Measurements from ENCODE around the gene P2RX5. TPM values are rescaled to one million over a fixed set of nuclear protein-coding genes. Genes with fewer than 3 reads are reported as not detected.
"Not testable (repeated sequence)": the region's sequence is repeated elsewhere in the genome, so short reads cannot be mapped to it uniquely, and the experiment has no call there.

P2RX5 gene
- total and polyA plus RNA-seq, 10 of the 15 experiments (the other 5 are each of a cell fraction or from before 2014, with no cell fraction given): 6.9 to 28.8 (median 19.5) TPM

DNA sequence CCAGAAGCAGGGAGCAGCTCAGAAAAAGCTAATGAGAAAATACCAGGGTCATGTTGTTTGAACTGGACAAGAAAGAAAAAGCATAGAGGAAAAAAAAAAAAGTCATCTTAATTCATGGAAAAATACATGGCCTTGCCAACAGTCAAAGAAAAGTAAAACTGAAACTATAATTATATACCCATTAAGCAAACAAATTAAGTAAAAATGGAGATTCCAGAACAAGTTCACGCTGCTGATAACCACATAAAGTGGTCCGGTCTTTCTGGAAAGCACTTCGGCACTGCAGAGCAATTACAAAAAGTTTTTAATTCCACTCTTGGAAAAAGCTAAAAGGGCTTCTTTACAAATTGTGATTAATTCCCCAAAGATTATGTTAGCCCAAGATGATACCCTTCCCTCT is 12.4 kb upstream of the P2RX5 start:
- Histone ChIP-seq H3K79me2 (ENCODE audit: control insufficient read depth, insufficient read depth, low read length) (no peaks in the 10 kb centered on the region), H3K27me3 (replicated peaks in 1 of 2; ENCODE audit: control insufficient read depth in 2 of 2, insufficient read depth in 2 of 2, low read length in 1 of 2) (no peaks in the 10 kb centered on the region), H2AFZ (ENCODE audit: control insufficient read depth, low read depth, low read length) (no peak overlapping the region), H3K4me1 (ENCODE audit: control insufficient read depth, insufficient read depth, low read length) (peaks cover 27% of the 10 kb centered on the region), H3K27ac (ENCODE audit: control insufficient read depth, insufficient read depth) (no peak overlapping the region), H3K9me3 (replicated peaks; ENCODE audit: control insufficient read depth, insufficient read depth, low read length) (no peaks in the 10 kb centered on the region; the same call in 2 of the 3 replicates), H3K9ac (ENCODE audit: control insufficient read depth, insufficient read depth, low read length) (no peak overlapping the region), H3K36me3 (ENCODE audit: control insufficient read depth in 2 of 2, insufficient read depth in 2 of 2, low read length in 1 of 2) (no peaks in the 10 kb centered on the region), H4K20me1 (ENCODE audit: control insufficient read depth, insufficient read depth) (no peaks in the 10 kb centered on the region), H3K4me2 (ENCODE audit: control insufficient read depth, insufficient read depth) (no peak overlapping the region), H3K4me3 (no peak overlapping the region)
- ATAC-seq (no peak), FAIRE-seq (no peak), DNase-seq (ENCODE audit: low read depth, low spot score) (no peak)
- no TSS peak for BruUV-seq (replicated peaks)
- TF ChIP-seq POLR2AphosphoS5 (IDR thresholded peaks at IDR 0.05; ENCODE audit: low read length) (no peak), IRF4 (IDR thresholded peaks at IDR 0.05; ENCODE audit: low read depth, low read length) (no peak), ZNF24 (IDR thresholded peaks at IDR 0.05) (no peak)
- TF ChIP-seq, protein P1, sequence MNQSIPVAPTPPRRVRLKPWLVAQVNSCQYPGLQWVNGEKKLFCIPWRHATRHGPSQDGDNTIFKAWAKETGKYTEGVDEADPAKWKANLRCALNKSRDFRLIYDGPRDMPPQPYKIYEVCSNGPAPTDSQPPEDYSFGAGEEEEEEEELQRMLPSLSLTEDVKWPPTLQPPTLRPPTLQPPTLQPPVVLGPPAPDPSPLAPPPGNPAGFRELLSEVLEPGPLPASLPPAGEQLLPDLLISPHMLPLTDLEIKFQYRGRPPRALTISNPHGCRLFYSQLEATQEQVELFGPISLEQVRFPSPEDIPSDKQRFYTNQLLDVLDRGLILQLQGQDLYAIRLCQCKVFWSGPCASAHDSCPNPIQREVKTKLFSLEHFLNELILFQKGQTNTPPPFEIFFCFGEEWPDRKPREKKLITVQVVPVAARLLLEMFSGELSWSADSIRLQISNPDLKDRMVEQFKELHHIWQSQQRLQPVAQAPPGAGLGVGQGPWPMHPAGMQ (IDR thresholded peaks at IDR 0.05; ENCODE audit: borderline replicate concordance): no peak
- WGBS (ENCODE audit: insufficient coverage, insufficient replicate concordance, low lambda C conversion rate, missing lambda C conversion rate): 75% methylated on average over 3 of the region's 3 CpGs
- SMC1A ChIA-PET (ENCODE audit: uncharacterized antibody, unreplicated experiment): no interaction called here
- RAD21 ChIA-PET (ENCODE audit: unreplicated experiment): no interaction called here
- intact Hi-C loops (cut with micrococcal nuclease; ENCODE audit: unreplicated experiment) (no loop called here), in situ Hi-C loops (cut with MboI) (loop anchor here (25.0 kb wide), 1 partner anchor 1504 kb away; no protein-coding TSS in a partner anchor)
- POLR2A ChIA-PET: interaction anchor here (0.5 kb wide), 1 partner anchor 89 kb away, joined by 3 read pairs; no protein-coding TSS in a partner anchor
- CTCF ChIA-PET: interaction anchor here (0.5 to 2.0 kb wide), 3 partner anchors 13 to 366 kb away, joined by 3 to 4 read pairs (median 3); partner anchors contain the start of gene NCBP3

DNA sequence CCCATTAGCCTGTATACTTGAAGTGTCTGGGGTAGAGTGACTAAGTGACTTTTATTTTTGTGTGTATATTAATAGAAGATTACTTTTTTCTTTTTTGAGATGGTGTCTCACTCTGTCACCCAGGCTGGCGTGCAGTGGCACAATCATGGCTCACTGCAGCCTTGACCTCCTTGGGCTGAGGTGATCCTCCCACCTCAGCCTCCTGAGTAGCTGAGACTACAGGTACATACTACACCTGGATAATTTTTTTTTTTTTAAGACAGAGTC is 9.7 kb upstream of the P2RX5 start:
- POLR2A ChIA-PET; DNase-seq (ENCODE audit: low read depth, low spot score); H3K9ac ChIP-seq (ENCODE audit: control insufficient read depth, insufficient read depth, low read length); H3K36me3 ChIP-seq (ENCODE audit: control insufficient read depth in 2 of 2, insufficient read depth in 2 of 2, low read length in 1 of 2); H4K20me1 ChIP-seq (ENCODE audit: control insufficient read depth, insufficient read depth); RAD21 ChIA-PET (ENCODE audit: unreplicated experiment); intact Hi-C loops (cut with micrococcal nuclease; ENCODE audit: unreplicated experiment); H3K27me3 ChIP-seq (replicated peaks in 1 of 2; ENCODE audit: control insufficient read depth in 2 of 2, insufficient read depth in 2 of 2, low read length in 1 of 2); H2AFZ ChIP-seq (ENCODE audit: control insufficient read depth, low read depth, low read length); ATAC-seq; H3K4me2 ChIP-seq (ENCODE audit: control insufficient read depth, insufficient read depth); H3K4me1 ChIP-seq (ENCODE audit: control insufficient read depth, insufficient read depth, low read length); H3K79me2 ChIP-seq (ENCODE audit: control insufficient read depth, insufficient read depth, low read length); SMC1A ChIA-PET (ENCODE audit: uncharacterized antibody, unreplicated experiment); H3K27ac ChIP-seq (ENCODE audit: control insufficient read depth, insufficient read depth); FAIRE-seq; BruUV-seq (replicated peaks); H3K4me3 ChIP-seq; H3K9me3 ChIP-seq (replicated peaks; ENCODE audit: control insufficient read depth, insufficient read depth, low read length): not testable (repeated sequence)
- CTCF ChIA-PET: interaction anchor here (0.6 to 2.1 kb wide), 2 partner anchors 33 to 205 kb away, joined by 3 to 5 read pairs; no protein-coding TSS in a partner anchor
- 91% methylated on average over 1 of the region's 1 CpG for WGBS (ENCODE audit: insufficient coverage, insufficient replicate concordance, low lambda C conversion rate, missing lambda C conversion rate)
- in situ Hi-C loops (cut with MboI): loop anchor here (25.0 kb wide), 1 partner anchor 1507 kb away; no protein-coding TSS in a partner anchor
